ENCODE results near the gene CHD6.

CHD6 gene

GRCh38 chr20:41621971-41622370, 3.8 kb upstream of the CHD6 start:
- no peak for DNase-seq (ENCODE audit: insufficient read length, low spot score)
- no peak for FAIRE-seq

- no peak for FAIRE-seq
- no peak for DNase-seq (ENCODE audit: insufficient read length, low spot score)
These were observed 3.2 kb upstream of the CHD6 start for GRCh38 chr20:41621421-41621820.

GRCh38 chr20:41619360-41620100, 1.4 kb upstream of the CHD6 start:
- DNase-seq (ENCODE audit: insufficient read length, low spot score) = no peak
- peak; percentile 28 for FAIRE-seq

GRCh38 chr20:41618807-41619311, 682 bp upstream of the CHD6 start:
- no peak for FAIRE-seq
- no peak for DNase-seq (ENCODE audit: insufficient read length, low spot score)

GRCh38 chr20:41617059-41617901, 897 bp downstream of the CHD6 start:
- peak; percentile 93 for FAIRE-seq
- peak; percentile 72 for DNase-seq (ENCODE audit: insufficient read length, low spot score)

GRCh38 chr20:41616228-41616627, 1.9 kb downstream of the CHD6 start:
- FAIRE-seq (peak; percentile 20), DNase-seq (ENCODE audit: insufficient read length, low spot score) (no peak)

- DNase-seq (ENCODE audit: insufficient read length, low spot score) (no peak), FAIRE-seq (no peak)
These were observed 2.5 kb downstream of the CHD6 start for GRCh38 chr20:41615676-41616075.

GRCh38 chr20:41615110-41615509, 3.1 kb downstream of the CHD6 start:
- FAIRE-seq (no peak), DNase-seq (ENCODE audit: insufficient read length, low spot score) (no peak)

GRCh38 chr20:41613321-41613720, 4.9 kb downstream of the CHD6 start:
- no peak for FAIRE-seq
- DNase-seq (ENCODE audit: insufficient read length, low spot score) = no peak

GRCh38 chr20:41609474-41609873, 8.7 kb downstream of the CHD6 start:
- DNase-seq (ENCODE audit: insufficient read length, low spot score) (no peak), FAIRE-seq (no peak)

- FAIRE-seq (peak; percentile 52), DNase-seq (ENCODE audit: insufficient read length, low spot score) (no peak)
These were observed 9.6 kb downstream of the CHD6 start for GRCh38 chr20:41608606-41609005.

GRCh38 chr20:41607791-41608190, 10.4 kb downstream of the CHD6 start:
- FAIRE-seq (peak; percentile 51), DNase-seq (ENCODE audit: insufficient read length, low spot score) (no peak)

GRCh38 chr20:41604002-41604401, 14.2 kb downstream of the CHD6 start:
- DNase-seq (ENCODE audit: insufficient read length, low spot score) (no peak), FAIRE-seq (peak; percentile 49)

GRCh38 chr20:41601742-41602141, 16.4 kb downstream of the CHD6 start:
- FAIRE-seq = no peak
- no peak for DNase-seq (ENCODE audit: insufficient read length, low spot score)

- no peak for FAIRE-seq
- no peak for DNase-seq (ENCODE audit: insufficient read length, low spot score)
These were observed 17.1 kb downstream of the CHD6 start for GRCh38 chr20:41600926-41601631.

- no peak for DNase-seq (ENCODE audit: insufficient read length, low spot score)
- no peak for FAIRE-seq
These were observed 18.5 kb downstream of the CHD6 start for GRCh38 chr20:41599699-41600104.

GRCh38 chr20:41598719-41599118, 19.5 kb downstream of the CHD6 start:
- DNase-seq (ENCODE audit: insufficient read length, low spot score) = no peak
- peak; percentile 72 for FAIRE-seq

- FAIRE-seq = peak; percentile 82
These were observed 23.5 kb downstream of the CHD6 start for GRCh38 chr20:41594514-41595322.

GRCh38 chr20:41592516-41593216, 25.5 kb downstream of the CHD6 start:
- FAIRE-seq (no peak), DNase-seq (ENCODE audit: insufficient read length, low spot score) (no peak)

More at GRCh38 chr20:41594514-41595322, 23.5 kb downstream of the CHD6 start:
- no peak for DNase-seq (ENCODE audit: insufficient read length, low spot score)

GRCh38 chr20:41587956-41588355, 30.2 kb downstream of the CHD6 start:
- peak; percentile 67 for DNase-seq (ENCODE audit: insufficient read length, low spot score)

More at GRCh38 chr20:41587956-41588355, 30.2 kb downstream of the CHD6 start:
- peak; percentile 62 for FAIRE-seq

Measured in HTR-8/SVneo (cell line).